Stimulated activated naive CD8-positive, alpha-beta T cell treated with anti-CD3 and anti-CD28 coated beads, Interleukin-15, amount 100 ng/mL, for 72 hours (primary cell): ENCODE data around the gene ASPSCR1.

Source experiments
- ATAC-seq: fragments of 150-1000 bp; cut with Tn5 transposase; 2 replicates; pipeline ENCODE4 v1.10.0; 2021; ENCODE audit warnings: mild to moderate bottlenecking, moderate library complexity
- DNase-seq, 2 donors: peaks; one replicate each; pipeline ENCODE4 v3.0.0; 2021 to 2022
- H3K27ac Mint-ChIP-seq, 2 donors: one replicate each; pipeline ENCODE4 v1.8.0; 2022; ENCODE audit warnings: mild to moderate bottlenecking in 2 of 2, mixed read lengths in 2 of 2, moderate library complexity in 2 of 2
- H3K27me3 Mint-ChIP-seq: one replicate; pipeline ENCODE4 v1.8.0; 2022; ENCODE audit warnings: mixed read lengths
- H3K4me1 Mint-ChIP-seq: one replicate; pipeline ENCODE4 v1.8.0; 2022; ENCODE audit warnings: mild to moderate bottlenecking, mixed read lengths
- H3K4me3 Mint-ChIP-seq, 2 donors: one replicate each; pipeline ENCODE4 v1.8.0; 2022; ENCODE audit warnings: mild to moderate bottlenecking in 2 of 2, mixed read lengths in 2 of 2, moderate library complexity in 1 of 2
- H3K9me3 Mint-ChIP-seq, 2 donors: one replicate each; pipeline ENCODE4 v1.8.0; 2022; ENCODE audit warnings: mixed read lengths in 2 of 2

The ASPSCR1 gene

DNA sequence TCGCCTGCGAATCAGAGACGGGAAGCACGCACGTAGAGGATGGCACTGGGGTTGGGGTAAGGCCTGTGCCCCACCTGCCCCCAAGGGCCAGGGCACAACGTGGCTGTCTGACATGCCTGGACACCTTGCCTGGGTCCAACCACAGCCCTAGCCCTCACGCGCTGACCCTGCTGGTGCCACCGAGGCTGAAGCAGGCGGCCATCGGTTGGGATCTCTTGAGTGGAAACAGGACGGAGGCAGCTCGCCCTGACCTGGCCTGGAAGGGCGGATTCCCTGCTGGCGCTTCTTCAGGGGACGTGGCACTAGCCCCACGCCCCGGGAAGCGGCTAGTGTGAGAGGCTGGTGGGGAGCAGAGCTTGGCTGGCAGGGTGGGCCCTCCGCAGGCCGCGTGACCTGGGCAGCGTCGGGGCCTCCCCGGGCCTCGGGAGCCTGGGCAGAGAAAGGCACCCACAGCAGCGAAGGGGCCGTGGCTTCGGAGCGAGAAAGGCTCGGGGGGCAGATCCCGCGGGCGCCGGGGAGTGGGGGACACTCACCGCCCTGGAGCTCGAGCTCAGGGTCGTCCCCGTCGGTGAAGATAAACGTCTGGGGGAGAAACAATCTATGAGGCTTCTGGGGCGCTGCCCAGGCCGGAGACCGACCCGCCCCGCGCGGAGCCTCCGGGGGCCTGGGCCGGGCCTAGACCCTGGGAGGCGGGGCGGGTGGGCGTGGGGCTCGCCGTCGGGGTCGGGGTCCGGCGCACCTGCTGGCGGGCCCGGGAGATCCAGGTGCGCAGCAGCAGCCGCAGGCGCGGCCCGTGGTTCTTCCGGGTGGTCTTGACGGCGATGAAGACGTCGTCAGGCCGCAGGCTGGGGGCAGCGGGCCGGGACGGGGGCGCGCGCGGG, 73.6 kb downstream of the ASPSCR1 start:
- no peak for DNase-seq
- Mint-ChIP-seq H3K27me3 (no peaks in the 10 kb centered on the region), H3K4me1 (peaks cover 38% of the 10 kb centered on the region), H3K27ac (peak overlapping the region; percentile 91 to 97), H3K4me3 (peak overlapping the region; percentile 93 to 97), H3K9me3 (no peaks in the 10 kb centered on the region)
- ATAC-seq: peak; percentile 18

DNA sequence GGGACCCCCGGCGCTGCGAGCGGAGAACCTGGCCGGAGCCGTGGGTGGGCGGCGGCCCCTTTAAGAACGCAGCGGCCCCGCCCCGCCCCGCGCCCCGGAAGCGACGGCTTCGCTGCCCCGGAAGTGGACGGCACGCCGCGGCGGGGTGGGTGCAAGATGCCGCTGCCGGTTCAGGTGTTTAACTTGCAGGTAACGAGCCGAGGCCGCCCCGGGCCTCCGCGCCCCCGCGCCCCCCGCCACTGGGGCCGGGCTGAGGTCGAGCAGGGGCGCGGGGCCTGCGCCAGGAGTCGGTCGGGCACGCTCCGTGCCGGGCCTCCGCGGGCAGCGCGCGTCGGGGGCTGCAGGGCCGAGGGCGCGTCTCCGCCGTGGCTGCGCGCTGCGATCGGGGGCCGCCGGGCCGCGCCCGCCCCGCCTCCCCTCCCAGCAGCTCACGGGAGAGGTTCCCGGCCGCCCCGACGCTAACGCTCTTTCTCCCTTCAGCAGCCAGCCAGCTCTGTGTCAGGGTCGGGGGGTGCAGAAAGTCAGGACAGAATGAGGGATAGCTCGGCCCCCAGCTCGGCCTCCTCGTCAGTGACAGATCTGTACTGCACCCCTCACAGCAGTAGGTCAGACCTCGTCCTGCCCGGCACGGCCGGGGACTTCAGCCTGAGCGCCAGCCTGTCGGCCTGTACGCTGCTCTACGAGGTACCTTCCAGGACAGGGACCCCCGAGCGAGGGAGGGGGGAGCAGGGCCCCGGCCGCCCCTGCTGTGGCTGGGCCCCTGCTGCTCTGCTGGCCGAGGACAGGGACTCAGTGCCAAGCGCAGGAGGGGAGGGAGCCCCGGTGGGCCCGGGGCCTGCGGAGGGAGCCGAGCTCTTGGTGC, 74.6 kb downstream of the ASPSCR1 start, which contains the start of the genes GPS1 and RFNG:
Gene GPS1 (plus strand): TSS at position 123 of the 862 bp plus-strand sequence. CDS start 34 bp downstream, at position 157.
Gene RFNG (minus strand): TSS at position 36 of the 862 bp plus-strand sequence. CDS start 45 bp downstream, outside the sequence.
- peak; percentile 88 for ATAC-seq
- peaks cover 38% of the 10 kb centered on the region for H3K4me1 Mint-ChIP-seq
- H3K27me3 Mint-ChIP-seq: no peaks in the 10 kb centered on the region
- H3K9me3 Mint-ChIP-seq: no peaks in the 10 kb centered on the region
- peak within 1 kb of the TSS; percentile 91 to 97 for H3K27ac Mint-ChIP-seq
- peak; percentile 75 to 76 for DNase-seq
- peak within 1 kb of the TSS; percentile 93 to 97 for H3K4me3 Mint-ChIP-seq

DNA sequence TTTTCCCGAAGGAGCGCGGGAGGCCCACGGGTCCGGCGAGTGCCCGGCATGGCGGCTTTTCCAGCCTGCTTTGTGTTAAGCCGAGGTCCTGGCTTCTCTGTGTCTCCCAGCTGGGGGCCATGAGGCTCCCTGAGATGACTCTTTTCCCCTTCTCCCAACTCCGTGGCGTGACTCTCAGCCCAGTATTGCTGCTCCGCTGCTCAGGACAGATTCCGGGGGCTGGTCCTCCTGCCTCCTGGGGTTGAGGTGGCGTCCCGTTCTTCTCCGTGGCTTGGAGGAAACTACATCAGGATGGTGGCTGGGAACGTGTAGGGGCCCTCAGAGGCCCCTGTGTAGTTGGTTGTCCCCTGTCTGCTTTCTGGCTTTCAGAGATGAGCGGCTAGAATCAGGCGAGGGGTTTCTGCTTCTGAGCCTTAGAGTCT, 75.2 kb downstream of the ASPSCR1 start:
- ATAC-seq (no peak), DNase-seq (no peak)
- no peaks in the 10 kb centered on the region for H3K9me3 Mint-ChIP-seq
- no peaks in the 10 kb centered on the region for H3K27me3 Mint-ChIP-seq
- peak overlapping the region; percentile 19 to 67 for H3K27ac Mint-ChIP-seq
- H3K4me3 Mint-ChIP-seq: peak overlapping the region; percentile 88 to 91
- H3K4me1 Mint-ChIP-seq: peaks cover 38% of the 10 kb centered on the region

DNA sequence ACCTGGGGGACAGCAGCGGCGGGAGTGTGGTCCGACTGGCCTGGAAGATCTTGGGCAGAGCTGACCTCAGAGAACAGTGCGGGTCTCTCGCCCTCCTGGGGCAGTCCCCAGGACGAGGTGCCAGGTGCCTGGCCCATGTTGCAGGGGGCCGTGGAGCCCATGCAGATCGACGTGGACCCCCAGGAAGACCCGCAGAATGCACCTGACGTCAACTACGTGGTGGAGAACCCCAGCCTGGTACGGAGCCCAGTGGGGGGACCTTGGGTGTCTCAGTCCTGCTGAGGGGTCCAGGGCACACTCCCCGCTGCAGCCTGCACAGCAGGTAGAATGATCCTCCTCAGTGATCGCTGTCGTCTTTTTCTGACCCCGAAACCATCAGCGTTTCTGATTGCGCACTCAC, 75.7 kb downstream of the ASPSCR1 start:
- Mint-ChIP-seq H3K9me3 (no peaks in the 10 kb centered on the region), H3K4me1 (peaks cover 38% of the 10 kb centered on the region), H3K4me3 (peak overlapping the region; percentile 88 to 91), H3K27me3 (no peaks in the 10 kb centered on the region), H3K27ac (peak overlapping the region in 1 of 2 donors; percentile 19)
- DNase-seq (no peak), ATAC-seq (no peak)

DNA sequence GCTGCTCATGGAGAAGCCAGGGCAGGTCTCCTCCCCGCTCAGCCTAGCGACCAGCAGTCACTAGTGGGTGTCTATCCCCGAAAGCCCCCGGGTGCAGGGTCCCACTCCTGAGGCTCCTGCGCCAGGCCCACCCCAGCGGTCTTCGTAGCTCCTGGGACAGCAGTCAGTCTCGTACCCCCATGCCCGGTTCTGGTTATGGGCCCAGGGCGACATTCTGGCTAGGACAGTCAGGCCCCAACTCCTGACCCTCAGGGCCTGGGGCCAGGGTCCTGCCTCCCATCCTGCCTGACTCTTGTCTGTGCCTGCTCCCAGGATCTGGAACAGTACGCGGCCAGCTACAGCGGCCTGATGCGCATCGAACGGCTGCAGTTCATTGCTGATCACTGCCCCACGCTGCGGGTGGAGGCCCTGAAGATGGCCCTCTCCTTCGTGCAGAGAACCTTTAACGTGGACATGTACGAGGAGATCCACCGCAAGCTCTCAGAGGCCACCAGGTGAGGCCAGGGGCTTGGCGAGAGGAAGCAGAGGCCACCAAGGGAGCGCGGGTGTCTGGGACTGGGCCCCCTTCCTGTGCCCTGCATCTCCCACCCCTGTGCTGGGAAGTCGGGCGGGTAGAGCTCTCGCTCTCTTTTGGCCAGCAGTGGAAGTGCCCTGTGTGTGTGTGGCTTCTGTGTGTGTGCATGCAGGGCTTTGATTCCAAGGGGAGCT, 76.3 kb downstream of the ASPSCR1 start:
- H3K27ac Mint-ChIP-seq: peak overlapping the region in 1 of 2 donors; percentile 19

DNA sequence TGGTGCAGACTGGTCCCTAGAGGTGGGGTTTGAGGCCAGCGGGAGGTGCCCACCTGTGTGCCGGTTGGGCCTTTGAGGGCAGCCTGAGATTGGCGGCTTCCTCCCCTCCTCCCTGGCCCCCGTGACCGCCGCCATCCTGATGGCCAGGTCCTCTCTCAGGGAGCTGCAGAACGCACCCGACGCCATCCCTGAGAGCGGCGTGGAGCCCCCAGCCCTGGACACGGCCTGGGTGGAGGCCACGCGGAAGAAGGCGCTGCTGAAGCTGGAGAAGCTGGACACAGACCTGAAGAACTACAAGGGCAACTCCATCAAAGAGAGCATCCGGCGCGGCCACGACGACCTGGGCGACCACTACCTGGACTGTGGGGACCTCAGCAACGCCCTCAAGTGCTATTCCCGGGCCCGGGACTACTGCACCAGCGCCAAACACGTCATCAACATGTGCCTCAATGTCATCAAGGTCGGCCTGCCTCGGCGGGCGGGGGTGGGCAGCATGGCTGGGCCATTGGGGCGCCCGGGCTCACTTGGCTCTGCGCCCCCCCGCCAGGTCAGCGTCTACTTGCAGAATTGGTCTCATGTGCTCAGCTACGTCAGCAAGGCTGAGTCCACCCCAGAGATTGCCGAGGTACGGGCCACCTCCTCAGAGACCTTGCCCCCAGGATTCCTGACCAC, 77.1 kb downstream of the ASPSCR1 start:
- H3K27ac Mint-ChIP-seq: no peak overlapping the region
- no peak overlapping the region for H3K4me3 Mint-ChIP-seq
- H3K4me1 Mint-ChIP-seq: peaks cover 38% of the 10 kb centered on the region
- no peak for DNase-seq
- ATAC-seq: no peak
- no peaks in the 10 kb centered on the region for H3K9me3 Mint-ChIP-seq
- no peaks in the 10 kb centered on the region for H3K27me3 Mint-ChIP-seq

More for the DNA sequence above, 76.3 kb downstream of the ASPSCR1 start:
- Mint-ChIP-seq H3K9me3 (no peaks in the 10 kb centered on the region), H3K4me3 (peak overlapping the region; percentile 35 to 91), H3K27me3 (no peaks in the 10 kb centered on the region), H3K4me1 (peaks cover 38% of the 10 kb centered on the region)
- DNase-seq (no peak), ATAC-seq (no peak)

DNA sequence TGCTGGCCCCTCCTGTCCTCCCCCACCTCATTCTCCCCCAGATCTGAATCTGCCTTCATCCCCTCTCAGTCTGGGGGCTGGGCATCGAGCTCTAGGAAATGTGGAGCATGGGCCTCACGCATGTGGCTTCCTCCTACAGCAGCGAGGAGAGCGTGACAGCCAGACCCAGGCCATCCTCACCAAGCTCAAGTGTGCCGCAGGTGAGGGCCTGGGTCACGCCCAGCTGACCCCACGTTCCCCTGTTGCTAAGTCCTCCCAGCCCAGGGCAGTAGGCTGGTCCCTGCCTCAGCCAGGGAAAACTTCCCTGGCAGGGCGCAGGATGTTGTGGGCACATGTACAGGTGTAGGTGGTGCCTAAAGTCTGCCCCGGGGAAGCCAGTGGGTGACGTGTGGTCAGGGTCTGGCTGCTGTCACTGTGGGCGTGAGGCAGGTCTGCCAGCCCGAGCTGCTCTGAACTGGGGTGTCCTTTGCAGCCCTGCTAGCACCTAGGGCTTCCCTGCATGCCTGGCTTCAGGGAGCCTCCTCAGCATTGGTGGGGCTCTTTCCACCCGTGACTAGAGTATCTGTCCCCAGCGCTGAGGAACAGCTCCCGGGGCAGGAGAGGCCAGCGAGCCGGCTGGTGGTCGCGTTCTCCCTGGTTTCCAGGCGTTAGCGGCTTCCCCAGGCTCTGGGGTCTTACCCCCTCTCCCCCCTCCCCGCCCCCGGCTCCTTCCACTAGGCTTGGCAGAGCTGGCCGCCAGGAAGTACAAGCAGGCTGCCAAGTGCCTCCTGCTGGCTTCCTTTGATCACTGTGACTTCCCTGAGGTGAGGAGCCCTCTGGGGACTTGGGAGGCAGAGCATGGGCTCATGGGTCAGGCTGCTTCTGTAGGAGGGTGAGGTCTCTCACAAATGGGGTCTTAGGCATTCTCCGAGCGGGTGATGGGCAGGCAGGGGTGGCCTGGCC, 77.9 kb downstream of the ASPSCR1 start:
- Mint-ChIP-seq H3K4me1 (peaks cover 33% of the 10 kb centered on the region), H3K27ac (peak overlapping the region; percentile 13 to 78), H3K9me3 (no peaks in the 10 kb centered on the region), H3K4me3 (peak overlapping the region in 1 of 2 donors; percentile 39), H3K27me3 (no peaks in the 10 kb centered on the region)
- no peak for DNase-seq
- no peak for ATAC-seq

DNA sequence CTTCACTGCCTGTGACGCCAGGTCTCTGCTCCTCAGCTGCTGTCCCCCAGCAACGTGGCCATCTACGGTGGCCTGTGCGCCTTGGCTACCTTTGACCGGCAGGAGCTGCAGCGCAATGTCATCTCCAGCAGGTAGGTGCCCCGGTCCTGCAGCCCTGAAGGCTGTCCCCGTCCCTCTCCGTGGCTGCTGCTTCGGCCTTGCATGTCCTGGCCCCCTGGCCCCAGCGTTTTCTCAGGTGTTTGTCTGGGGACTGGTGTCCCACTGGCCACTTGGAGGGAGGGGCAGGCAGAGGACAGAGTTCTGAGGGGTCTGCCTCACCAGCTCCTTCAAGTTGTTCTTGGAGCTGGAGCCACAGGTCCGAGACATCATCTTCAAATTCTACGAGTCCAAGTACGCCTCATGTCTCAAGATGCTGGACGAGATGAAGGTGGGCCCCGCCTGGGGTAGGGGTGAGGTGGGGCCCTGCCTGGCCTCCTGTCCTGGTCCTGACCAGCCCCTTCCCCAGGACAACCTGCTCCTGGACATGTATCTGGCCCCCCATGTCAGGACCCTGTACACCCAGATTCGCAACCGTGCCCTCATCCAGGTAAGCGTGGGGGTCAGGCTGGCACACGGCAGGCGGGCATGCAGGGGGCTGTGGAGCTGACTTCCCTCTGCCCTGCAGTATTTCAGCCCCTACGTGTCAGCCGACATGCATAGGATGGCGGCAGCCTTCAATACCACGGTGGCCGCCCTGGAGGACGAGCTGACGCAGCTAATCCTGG, 78.7 kb downstream of the ASPSCR1 start:
- Mint-ChIP-seq H3K4me3 (no peak overlapping the region), H3K9me3 (no peaks in the 10 kb centered on the region)
- no peak for ATAC-seq

DNA sequence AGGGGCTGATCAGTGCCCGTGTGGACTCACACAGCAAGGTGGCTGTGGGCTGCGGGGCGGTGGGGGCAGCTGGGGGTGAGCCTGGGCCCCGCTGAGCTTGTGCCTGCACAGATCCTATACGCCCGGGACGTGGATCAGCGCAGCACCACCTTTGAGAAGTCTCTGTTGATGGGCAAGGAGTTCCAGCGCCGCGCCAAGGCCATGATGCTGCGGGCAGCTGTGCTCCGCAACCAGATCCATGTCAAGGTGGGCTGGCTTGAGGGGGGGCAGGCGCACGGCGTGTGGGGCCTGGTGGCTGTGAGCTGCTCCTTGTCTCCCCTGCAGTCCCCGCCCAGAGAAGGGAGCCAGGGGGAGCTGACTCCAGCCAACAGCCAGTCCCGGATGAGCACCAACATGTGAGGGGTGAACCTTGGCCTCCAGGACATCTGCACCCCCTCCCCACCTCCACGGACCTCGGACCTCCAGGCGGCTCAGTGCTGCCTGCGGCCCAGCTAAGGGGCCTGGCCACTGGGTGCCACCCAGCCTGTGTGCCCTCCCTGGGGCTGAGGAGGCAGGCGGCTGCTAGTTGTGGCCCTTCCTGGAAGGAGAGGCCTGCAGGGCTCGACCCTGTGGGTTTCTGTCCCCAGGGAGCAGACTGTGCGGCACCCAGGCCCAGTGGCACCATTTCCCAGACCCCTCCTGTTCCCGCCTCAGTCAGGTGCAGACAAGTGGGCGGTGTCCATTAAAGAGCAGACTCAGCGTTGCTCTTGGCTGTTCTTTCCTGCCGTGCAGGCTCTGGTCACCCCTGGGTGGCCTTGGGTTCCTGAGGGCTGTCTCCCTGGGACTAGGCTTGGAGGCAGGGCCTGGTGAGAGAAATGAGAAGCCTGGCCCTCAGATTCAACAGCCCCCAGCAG, 79.5 kb downstream of the ASPSCR1 start:
- ATAC-seq (no peak), DNase-seq (no peak)
- H3K9me3 Mint-ChIP-seq: no peaks in the 10 kb centered on the region
- peaks cover 31% of the 10 kb centered on the region for H3K4me1 Mint-ChIP-seq
- H3K4me3 Mint-ChIP-seq: no peak overlapping the region
- H3K27ac Mint-ChIP-seq: peak overlapping the region in 1 of 2 donors; percentile 59
- no peaks in the 10 kb centered on the region for H3K27me3 Mint-ChIP-seq

More for the DNA sequence above, 78.7 kb downstream of the ASPSCR1 start:
- Mint-ChIP-seq H3K4me1 (peaks cover 31% of the 10 kb centered on the region), H3K27me3 (no peaks in the 10 kb centered on the region), H3K27ac (peak overlapping the region in 1 of 2 donors; percentile 78)
- DNase-seq: no peak

DNA sequence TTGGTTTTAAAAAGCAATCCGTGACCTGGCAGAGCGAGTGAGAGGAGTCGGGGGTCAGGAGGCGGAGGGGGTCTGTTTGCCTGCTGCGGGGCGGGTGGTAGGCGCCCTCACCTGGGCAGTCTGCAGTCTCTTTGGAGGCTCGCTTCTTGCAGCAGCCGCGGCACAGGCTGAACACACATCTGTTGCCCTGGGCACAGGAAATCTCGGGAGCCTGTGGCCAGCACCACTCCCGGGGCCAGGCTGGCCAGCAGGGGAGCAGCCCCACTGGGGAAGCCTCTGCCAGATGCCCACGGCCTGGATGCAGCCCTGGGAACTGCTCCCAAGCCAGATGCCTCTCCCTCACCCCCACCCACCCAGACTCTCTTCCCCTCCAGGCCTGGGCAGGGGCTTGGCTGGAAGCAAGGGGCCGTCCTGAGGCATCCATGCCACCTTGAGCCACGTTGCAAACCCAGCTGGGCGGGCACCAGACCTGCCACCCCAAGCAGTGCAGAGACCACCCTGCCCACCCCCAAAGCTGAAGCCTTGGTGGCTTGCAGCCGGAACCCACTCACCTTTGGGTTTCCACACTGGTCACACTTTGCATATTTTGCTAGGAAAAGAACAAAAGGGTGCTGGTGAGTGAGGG, 80.9 kb downstream of the ASPSCR1 start:
- no peak overlapping the region for H3K4me3 Mint-ChIP-seq
- no peaks in the 10 kb centered on the region for H3K9me3 Mint-ChIP-seq
- DNase-seq (no peak), ATAC-seq (no peak)
- H3K27ac Mint-ChIP-seq: no peak overlapping the region
- H3K4me1 Mint-ChIP-seq: peaks cover 23% of the 10 kb centered on the region
- no peaks in the 10 kb centered on the region for H3K27me3 Mint-ChIP-seq

DNA sequence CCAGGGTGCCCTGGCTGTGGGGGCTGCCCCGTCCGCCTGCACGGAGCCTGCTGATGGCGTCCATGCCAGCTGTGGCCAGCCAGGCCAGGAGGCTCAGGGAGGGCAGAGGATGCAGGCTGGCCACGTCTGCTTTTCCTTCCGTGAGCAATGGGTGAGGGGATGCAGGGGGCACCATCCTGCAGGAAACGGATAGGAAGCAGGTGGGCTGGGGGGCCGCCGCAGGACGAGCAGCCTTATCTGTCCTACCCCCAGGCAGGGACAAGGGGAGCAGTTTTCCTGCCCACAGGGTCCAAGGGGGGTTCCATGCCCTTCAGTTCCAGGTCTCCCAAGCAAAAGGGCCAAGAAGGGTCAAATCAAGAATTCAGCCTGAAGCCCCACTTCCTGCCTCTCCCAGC, 81.4 kb downstream of the ASPSCR1 start:
- H3K9me3 Mint-ChIP-seq: no peaks in the 10 kb centered on the region
- DNase-seq (no peak), ATAC-seq (no peak)
- peaks cover 23% of the 10 kb centered on the region for H3K4me1 Mint-ChIP-seq
- H3K27me3 Mint-ChIP-seq: no peaks in the 10 kb centered on the region
- H3K27ac Mint-ChIP-seq: peak overlapping the region in 1 of 2 donors; percentile 67
- no peak overlapping the region for H3K4me3 Mint-ChIP-seq
